Measurements from ENCODE around the gene MSLN.

DNA sequence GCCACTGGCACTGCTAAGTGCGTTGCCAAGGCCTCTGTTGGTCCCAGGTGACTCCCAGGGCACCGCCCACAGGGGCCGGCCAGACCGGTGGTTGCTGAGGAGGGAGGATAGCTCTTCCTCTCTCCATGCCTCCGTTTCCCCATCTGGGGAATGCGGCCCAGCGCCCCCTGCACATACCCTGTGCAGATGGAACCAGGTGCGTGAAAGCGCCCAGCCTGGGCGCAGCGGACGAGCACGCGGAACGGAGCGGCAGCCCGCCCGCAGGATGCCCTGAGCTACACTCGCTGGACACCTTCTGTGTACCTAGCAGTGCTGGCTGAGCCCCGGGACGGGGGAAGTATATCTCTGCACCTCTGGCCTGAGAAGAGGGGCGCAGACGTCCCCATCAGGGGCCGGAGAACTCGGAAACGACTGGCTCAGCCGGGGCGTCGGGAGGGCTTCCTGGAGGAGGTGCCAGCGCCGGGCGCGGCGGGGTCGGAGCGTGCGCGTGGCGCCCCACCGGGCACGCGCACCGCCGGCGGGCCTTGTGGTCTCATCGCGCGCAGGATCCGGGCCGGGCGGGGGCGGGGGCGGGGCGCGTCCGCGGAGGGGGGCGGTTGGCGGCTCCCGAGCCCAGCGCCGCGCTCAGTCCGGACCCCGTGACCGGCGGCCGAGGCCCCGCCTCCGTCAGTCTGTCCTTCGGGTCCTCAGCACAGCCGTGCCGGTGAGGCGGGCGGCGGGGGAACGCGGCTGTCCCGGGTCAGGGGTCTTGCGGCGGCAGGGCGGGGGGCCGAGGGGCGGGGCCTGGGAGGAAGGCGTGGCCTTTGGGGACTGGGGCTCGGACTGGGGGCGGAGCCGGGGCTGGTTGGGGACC is 33.9 kb upstream of the MSLN start, which contains the start of the genes CCDC78 and HAGHL:
- TF ChIP-seq, protein P1, sequence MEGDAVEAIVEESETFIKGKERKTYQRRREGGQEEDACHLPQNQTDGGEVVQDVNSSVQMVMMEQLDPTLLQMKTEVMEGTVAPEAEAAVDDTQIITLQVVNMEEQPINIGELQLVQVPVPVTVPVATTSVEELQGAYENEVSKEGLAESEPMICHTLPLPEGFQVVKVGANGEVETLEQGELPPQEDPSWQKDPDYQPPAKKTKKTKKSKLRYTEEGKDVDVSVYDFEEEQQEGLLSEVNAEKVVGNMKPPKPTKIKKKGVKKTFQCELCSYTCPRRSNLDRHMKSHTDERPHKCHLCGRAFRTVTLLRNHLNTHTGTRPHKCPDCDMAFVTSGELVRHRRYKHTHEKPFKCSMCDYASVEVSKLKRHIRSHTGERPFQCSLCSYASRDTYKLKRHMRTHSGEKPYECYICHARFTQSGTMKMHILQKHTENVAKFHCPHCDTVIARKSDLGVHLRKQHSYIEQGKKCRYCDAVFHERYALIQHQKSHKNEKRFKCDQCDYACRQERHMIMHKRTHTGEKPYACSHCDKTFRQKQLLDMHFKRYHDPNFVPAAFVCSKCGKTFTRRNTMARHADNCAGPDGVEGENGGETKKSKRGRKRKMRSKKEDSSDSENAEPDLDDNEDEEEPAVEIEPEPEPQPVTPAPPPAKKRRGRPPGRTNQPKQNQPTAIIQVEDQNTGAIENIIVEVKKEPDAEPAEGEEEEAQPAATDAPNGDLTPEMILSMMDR (IDR thresholded peaks at IDR 0.05; ENCODE audit: control extremely low read depth in 1 of 3, insufficient read depth in 1 of 3, low read depth in 1 of 3, low read length in 3 of 3), result no peak
- peak; percentile 59; the same call in 1 of the 2 replicates for TF ChIP-seq KDM1A (IDR thresholded peaks at IDR 0.05; ENCODE audit: borderline replicate concordance, low read length)
- TF ChIP-seq POLR2AphosphoS5 (IDR thresholded peaks at IDR 0.05; ENCODE audit: low read depth, low read length), result no peak
- TF ChIP-seq BRCA1 (IDR thresholded peaks at IDR 0.05; ENCODE audit: low read depth, low read length), result no peak
